Colonic mucosa (tissue), 4 donors: ENCODE results near the gene BPIFA1. TPM values are rescaled to one million over a fixed set of nuclear protein-coding genes. Genes with fewer than 3 reads are reported as not detected.

Experiments
- DNase-seq: peaks from one replicate; pipeline ENCODE4 v3.0.0-alpha.2; 2020
- H3K27ac ChIP-seq: fragments of 200-600 bp; one replicate; pipeline ENCODE4 v1.8.0; 2021
- H3K27me3 ChIP-seq: fragments of 200-600 bp; one replicate; pipeline ENCODE4 v1.8.0; 2021
- H3K36me3 ChIP-seq: fragments of 200-600 bp; one replicate; pipeline ENCODE4 v1.8.0; 2021
- H3K4me1 ChIP-seq: fragments of 200-600 bp; one replicate; pipeline ENCODE4 v1.8.0; 2021; ENCODE audit warnings: mild to moderate bottlenecking
- H3K4me3 ChIP-seq: fragments of 200-600 bp; one replicate; pipeline ENCODE4 v1.8.0; 2021
- H3K9ac ChIP-seq, 2 donors: one replicate each; pipeline ENCODE4 v1.7.0; 2013; ENCODE audit warnings: control low read depth in 2 of 2, low read depth in 2 of 2, low read length in 2 of 2
- H3K9me3 ChIP-seq: fragments of 200-600 bp; one replicate; pipeline ENCODE4 v1.8.0; 2021
- intact Hi-C: fragments of 100-400 bp; cut with DNase I; formaldehyde crosslinking; loops from one replicate; pipeline ENCODE4 v1.14.1; 2022
- total RNA-seq, 2 donors: library from RNA; stranded (reverse); fragmentation: NEBNext Ultra II Directional in 1 of 2; extraction: Animal tissue kit (Norgen Biotek cat#: 25700) in 1 of 2; gene quantifications; one replicate each; pipeline ENCODE4 v1.2.1, GENCODE V29; 2021
- TF ChIP-seq, protein P1 (sequence below): fragments of 200-600 bp; IDR thresholded peaks from one replicate; pipeline ENCODE4 v1.8.0; 2022; ENCODE audit warnings: antibody characterized with exemption, mild to moderate bottlenecking
- donor health status: healthy.
- donor health status: DM: no; HTN: no; CAD: no.
- donor health status: DM: no; HTN: no; CAD: no.

BPIFA1 gene
- total RNA-seq, 2 donors from 2014 or later: not detected

DNA sequence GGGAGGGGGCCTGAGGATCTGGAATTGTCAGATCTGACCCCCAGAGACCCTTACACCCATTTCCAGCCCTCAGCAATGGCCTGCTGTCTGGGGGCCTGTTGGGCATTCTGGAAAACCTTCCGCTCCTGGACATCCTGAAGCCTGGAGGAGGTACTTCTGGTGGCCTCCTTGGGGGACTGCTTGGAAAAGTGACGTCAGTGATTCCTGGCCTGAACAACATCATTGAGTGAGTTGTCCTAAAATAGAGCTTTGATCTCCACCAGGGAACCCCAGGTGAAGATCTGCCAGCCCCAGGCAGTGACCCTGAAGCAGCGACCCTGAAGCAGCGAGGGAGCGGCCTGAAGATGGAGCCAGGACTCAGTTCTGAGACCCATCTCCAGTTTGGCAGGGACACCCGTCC, 2.2 kb downstream of the BPIFA1 start:
- no peak overlapping the region for H3K27ac ChIP-seq
- H3K9me3 ChIP-seq: no peaks in the 10 kb centered on the region
- H3K4me1 ChIP-seq: no peaks in the 10 kb centered on the region
- TF ChIP-seq, protein P1, sequence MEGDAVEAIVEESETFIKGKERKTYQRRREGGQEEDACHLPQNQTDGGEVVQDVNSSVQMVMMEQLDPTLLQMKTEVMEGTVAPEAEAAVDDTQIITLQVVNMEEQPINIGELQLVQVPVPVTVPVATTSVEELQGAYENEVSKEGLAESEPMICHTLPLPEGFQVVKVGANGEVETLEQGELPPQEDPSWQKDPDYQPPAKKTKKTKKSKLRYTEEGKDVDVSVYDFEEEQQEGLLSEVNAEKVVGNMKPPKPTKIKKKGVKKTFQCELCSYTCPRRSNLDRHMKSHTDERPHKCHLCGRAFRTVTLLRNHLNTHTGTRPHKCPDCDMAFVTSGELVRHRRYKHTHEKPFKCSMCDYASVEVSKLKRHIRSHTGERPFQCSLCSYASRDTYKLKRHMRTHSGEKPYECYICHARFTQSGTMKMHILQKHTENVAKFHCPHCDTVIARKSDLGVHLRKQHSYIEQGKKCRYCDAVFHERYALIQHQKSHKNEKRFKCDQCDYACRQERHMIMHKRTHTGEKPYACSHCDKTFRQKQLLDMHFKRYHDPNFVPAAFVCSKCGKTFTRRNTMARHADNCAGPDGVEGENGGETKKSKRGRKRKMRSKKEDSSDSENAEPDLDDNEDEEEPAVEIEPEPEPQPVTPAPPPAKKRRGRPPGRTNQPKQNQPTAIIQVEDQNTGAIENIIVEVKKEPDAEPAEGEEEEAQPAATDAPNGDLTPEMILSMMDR: no peak
- H3K4me3 ChIP-seq: no peak overlapping the region
- H3K27me3 ChIP-seq: no peaks in the 10 kb centered on the region
- intact Hi-C loops: no loop called here
- no peak overlapping the region for H3K9ac ChIP-seq
- DNase-seq: no peak
- no peaks in the 10 kb centered on the region for H3K36me3 ChIP-seq

DNA sequence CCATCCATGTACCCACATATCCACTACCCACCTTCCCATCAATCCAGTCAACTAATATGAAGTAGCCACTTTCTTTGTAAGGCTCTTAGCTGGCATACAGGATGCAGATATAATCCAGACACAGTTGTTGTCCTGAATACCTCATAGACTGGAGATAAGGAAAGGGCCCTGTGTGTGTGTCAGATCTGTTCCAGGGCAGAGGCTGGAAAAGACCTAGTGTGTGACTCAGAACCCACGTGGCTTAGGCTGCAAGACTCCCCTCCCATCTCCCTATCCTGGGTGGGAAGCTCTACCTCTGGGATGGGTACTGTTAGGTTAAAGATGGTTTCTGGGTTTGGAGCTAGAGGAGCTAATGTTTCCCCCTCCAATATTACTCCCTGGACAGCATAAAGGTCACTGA, 3.6 kb downstream of the BPIFA1 start:
- H3K27me3 ChIP-seq: no peaks in the 10 kb centered on the region
- H3K4me1 ChIP-seq: no peaks in the 10 kb centered on the region
- no peak overlapping the region for H3K4me3 ChIP-seq
- no peak for DNase-seq
- no peak overlapping the region for H3K9ac ChIP-seq
- TF ChIP-seq, protein P1: no peak
- H3K27ac ChIP-seq: no peak overlapping the region
- no peaks in the 10 kb centered on the region for H3K9me3 ChIP-seq
- intact Hi-C loops: no loop called here
- H3K36me3 ChIP-seq: no peaks in the 10 kb centered on the region

DNA sequence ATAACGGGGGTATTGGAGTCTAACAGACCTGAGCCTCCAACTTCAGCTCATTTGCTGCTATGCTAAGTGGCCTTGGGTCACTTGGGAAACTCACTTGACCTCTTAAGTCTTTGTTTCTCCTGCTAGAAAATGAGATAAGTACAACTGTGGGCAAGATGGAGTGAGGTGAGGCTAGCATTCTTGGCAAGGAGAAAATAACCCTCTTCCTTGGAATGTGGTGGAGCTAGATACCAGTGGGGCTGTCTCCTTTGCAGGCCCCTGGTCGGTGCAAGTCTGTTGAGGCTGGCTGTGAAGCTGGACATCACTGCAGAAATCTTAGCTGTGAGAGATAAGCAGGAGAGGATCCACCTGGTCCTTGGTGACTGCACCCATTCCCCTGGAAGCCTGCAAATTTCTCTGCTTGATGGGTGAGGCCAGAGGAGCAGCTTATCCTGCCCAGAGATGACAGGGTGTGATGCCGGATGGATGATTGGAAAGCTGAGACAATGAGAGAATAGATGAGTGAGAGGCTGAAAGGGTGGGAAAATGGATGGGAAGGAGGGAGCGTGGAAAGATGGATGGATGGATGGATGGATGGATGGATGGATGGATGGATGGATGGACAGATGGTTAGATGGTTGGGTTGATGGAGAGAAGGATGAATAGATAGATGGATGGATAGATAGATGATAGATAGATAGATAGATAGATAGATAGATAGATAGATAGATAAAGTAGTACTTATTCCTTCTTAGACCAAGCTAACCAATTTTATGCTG, 4.4 kb downstream of the BPIFA1 start:
- Histone ChIP-seq H3K27me3 (no peaks in the 10 kb centered on the region), H3K27ac (no peak overlapping the region), H3K9ac (no peak overlapping the region), H3K9me3 (no peaks in the 10 kb centered on the region), H3K4me1 (no peaks in the 10 kb centered on the region), H3K36me3 (no peaks in the 10 kb centered on the region), H3K4me3 (no peak overlapping the region)
- no peak for DNase-seq
- intact Hi-C loops: no loop called here
- TF ChIP-seq, protein P1: no peak

DNA sequence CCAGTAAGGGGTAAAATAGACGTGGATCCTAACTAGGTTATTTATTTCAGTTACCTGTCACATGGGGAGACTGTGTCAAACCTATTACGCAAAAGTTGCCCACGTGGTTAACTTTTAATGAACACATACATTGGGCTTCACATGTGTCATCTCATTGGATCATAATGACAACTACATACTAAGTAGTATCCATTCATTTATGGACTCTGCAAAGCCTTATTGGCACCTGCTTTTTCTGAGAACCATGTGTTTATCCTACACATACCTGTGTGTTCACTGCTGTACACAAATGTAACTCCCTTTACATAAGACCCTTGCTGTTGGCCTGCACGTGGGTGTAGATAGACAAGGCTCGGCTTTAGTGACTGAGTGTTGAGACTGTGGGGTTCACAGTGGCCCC, 5.1 kb downstream of the BPIFA1 start:
- no peaks in the 10 kb centered on the region for H3K36me3 ChIP-seq
- no peak overlapping the region for H3K4me3 ChIP-seq
- no peaks in the 10 kb centered on the region for H3K4me1 ChIP-seq
- TF ChIP-seq, protein P1: no peak
- no peak overlapping the region for H3K27ac ChIP-seq
- intact Hi-C loops: no loop called here
- H3K27me3 ChIP-seq: no peaks in the 10 kb centered on the region
- no peaks in the 10 kb centered on the region for H3K9me3 ChIP-seq
- no peak overlapping the region for H3K9ac ChIP-seq
- no peak for DNase-seq

DNA sequence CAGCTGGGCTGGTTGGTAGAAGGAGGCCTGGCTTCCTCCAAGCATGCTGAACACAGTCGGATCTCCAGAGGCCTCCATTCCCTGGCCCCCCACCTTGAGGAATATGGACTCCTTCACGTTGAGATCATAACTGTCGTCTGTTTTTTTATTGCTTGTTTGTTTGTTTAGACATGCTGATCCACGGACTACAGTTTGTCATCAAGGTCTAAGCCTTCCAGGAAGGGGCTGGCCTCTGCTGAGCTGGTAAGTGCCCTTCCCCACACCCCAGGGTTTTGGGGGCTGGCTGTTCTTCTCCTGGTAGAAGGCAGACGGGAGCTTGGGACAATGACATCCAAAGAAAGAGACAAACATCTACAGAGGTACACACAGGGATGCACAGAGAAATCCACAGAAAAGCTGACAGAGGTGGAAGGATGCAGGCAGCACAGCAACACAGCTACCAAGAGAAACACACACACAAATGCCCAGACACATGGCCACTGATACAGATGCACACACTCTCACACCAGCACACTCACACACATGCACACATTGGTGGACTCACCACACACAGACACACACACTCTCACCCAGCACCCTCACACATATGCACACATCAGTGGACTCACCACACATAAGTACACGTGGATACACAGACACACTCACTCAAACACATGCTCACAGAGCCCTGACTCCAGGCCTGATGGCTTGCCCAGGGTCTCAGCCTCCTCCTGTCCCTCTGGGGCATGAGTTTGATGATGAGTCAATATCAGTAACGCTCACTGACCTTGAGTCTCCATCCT, 6.7 kb downstream of the BPIFA1 start:
- Histone ChIP-seq H3K4me3 (no peak overlapping the region), H3K4me1 (no peaks in the 10 kb centered on the region), H3K9me3 (no peaks in the 10 kb centered on the region), H3K27me3 (no peaks in the 10 kb centered on the region), H3K27ac (no peak overlapping the region), H3K9ac (no peak overlapping the region), H3K36me3 (no peaks in the 10 kb centered on the region)
- TF ChIP-seq, protein P1: no peak
- intact Hi-C loops: no loop called here
- DNase-seq: no peak
